T-helper 2 cell treated with Interferon-gamma antibody and Interleukin-4, amounts not matched to agents 100 ng/mL and 5 ng/mL, for 36 hours (primary cell): ENCODE data around the gene MOGAT1. TPM values are rescaled to one million over a fixed set of nuclear protein-coding genes. Genes with fewer than 3 reads are reported as not detected.
"Not testable (repeated sequence)": the region's sequence is repeated elsewhere in the genome, so short reads cannot be mapped to it uniquely, and the experiment has no call there.

Source experiments
- intact Hi-C: fragments of 100-400 bp; cut with micrococcal nuclease; formaldehyde crosslinking; loops from one replicate; pipeline ENCODE4 v1.15.1; 2023
- total RNA-seq: library from RNA; stranded (reverse); gene quantifications from 2 replicates; pipeline ENCODE4 v1.2.3, GENCODE V29; 2022

MOGAT1 gene
- total RNA-seq, 1 donor from 2014 or later: not detected

GRCh38 chr2:222708274-222708710 lies 36.8 kb downstream of the MOGAT1 start:
- intact Hi-C loops: loop anchor here (1.0 to 5.0 kb wide), 6 partner anchors 17 to 231 kb away; partner anchors contain the start of gene ACSL3

- intact Hi-C loops: loop anchor here (2.0 to 5.0 kb wide), 3 partner anchors 19 to 79 kb away; no protein-coding TSS in a partner anchor
These were observed 37.9 kb downstream of the MOGAT1 start for GRCh38 chr2:222709191-222709891.

- intact Hi-C loops: no loop called here
These were observed 39.3 kb downstream of the MOGAT1 start for GRCh38 chr2:222710736-222711135.

GRCh38 chr2:222711315-222711940 lies 40.0 kb downstream of the MOGAT1 start:
- intact Hi-C loops: no loop called here

- intact Hi-C loops: no loop called here
These were observed 41.5 kb downstream of the MOGAT1 start for GRCh38 chr2:222713002-222713401.

- intact Hi-C loops: no loop called here
These were observed 43.1 kb downstream of the MOGAT1 start for GRCh38 chr2:222714361-222715241.

- intact Hi-C loops: no loop called here
These were observed 44.3 kb downstream of the MOGAT1 start for GRCh38 chr2:222715742-222716141.

GRCh38 chr2:222719787-222720186 lies 48.3 kb downstream of the MOGAT1 start:
- intact Hi-C loops: not testable (repeated sequence)

GRCh38 chr2:222721597-222721996 lies 50.1 kb downstream of the MOGAT1 start:
- intact Hi-C loops: not testable (repeated sequence)

GRCh38 chr2:222722327-222722946 lies 51.0 kb downstream of the MOGAT1 start:
- intact Hi-C loops: no loop called here

GRCh38 chr2:222724208-222724607 lies 52.8 kb downstream of the MOGAT1 start:
- intact Hi-C loops: no loop called here

GRCh38 chr2:222728621-222729020 lies 57.2 kb downstream of the MOGAT1 start:
- intact Hi-C loops: no loop called here

- intact Hi-C loops: no loop called here
These were observed 59.0 kb downstream of the MOGAT1 start for GRCh38 chr2:222730366-222730999.

- intact Hi-C loops: no loop called here
These were observed 59.8 kb downstream of the MOGAT1 start for GRCh38 chr2:222731201-222731621.

GRCh38 chr2:222732489-222733178 lies 61.2 kb downstream of the MOGAT1 start:
- intact Hi-C loops: no loop called here

GRCh38 chr2:222733470-222733845 lies 62.0 kb downstream of the MOGAT1 start:
- intact Hi-C loops: no loop called here

GRCh38 chr2:222733846-222734702 lies 62.6 kb downstream of the MOGAT1 start:
- intact Hi-C loops: no loop called here

- intact Hi-C loops: no loop called here
These were observed 63.2 kb downstream of the MOGAT1 start for GRCh38 chr2:222734703-222735014.

- intact Hi-C loops: no loop called here
These were observed 64.8 kb downstream of the MOGAT1 start for GRCh38 chr2:222736301-222736700.
